Endodermal cell (in vitro differentiated cells): Measurements from ENCODE around the gene IFNG. TPM values are rescaled to one million over a fixed set of nuclear protein-coding genes. Genes with fewer than 3 reads are reported as not detected.

Source experiments
- DNase-seq: peaks from one replicate; pipeline ENCODE4 v3.0.0-alpha.2; 2017
- H3K27ac ChIP-seq: 2 replicates; pipeline ENCODE4 v1.5.1; 2013; ENCODE audit warnings: mild to moderate bottlenecking, low read depth, low read length, moderate library complexity
- H3K27me3 ChIP-seq: 2 replicates; pipeline ENCODE4 v1.6.1; 2013; ENCODE audit warnings: mild to moderate bottlenecking, low read length, moderate library complexity; ENCODE audit not compliant: insufficient read depth, control insufficient read depth, poor library complexity, severe bottlenecking
- H3K36me3 ChIP-seq: 2 replicates; pipeline ENCODE4 v1.7.0; 2013; ENCODE audit warnings: mild to moderate bottlenecking, low read length, moderate library complexity; ENCODE audit not compliant: control insufficient read depth, insufficient read depth
- H3K4me1 ChIP-seq: one replicate; pipeline ENCODE4 v1.7.0; 2013; ENCODE audit warnings: low read length; ENCODE audit not compliant: control insufficient read depth, insufficient read depth
- H3K4me3 ChIP-seq: 2 replicates; pipeline ENCODE4 v1.5.1; 2013; ENCODE audit warnings: mild to moderate bottlenecking, low read length, moderate library complexity
- H3K9ac ChIP-seq: 2 replicates; pipeline ENCODE4 v1.6.1; 2013; ENCODE audit warnings: mild to moderate bottlenecking, low read length, moderate library complexity; ENCODE audit not compliant: poor library complexity, severe bottlenecking; ENCODE audit errors: extremely low read depth
- H3K9me3 ChIP-seq: 2 replicates; pipeline ENCODE4 v1.6.1; 2013; ENCODE audit warnings: mild to moderate bottlenecking, low read length, moderate library complexity; ENCODE audit not compliant: control insufficient read depth
- H3K27ac Mint-ChIP-seq: 2 replicates; pipeline ENCODE4 v1.8.0; 2020; ENCODE audit warnings: mixed read lengths
- H3K27me3 Mint-ChIP-seq: 2 replicates; pipeline ENCODE4 v1.8.0; 2021; ENCODE audit warnings: mild to moderate bottlenecking, mixed read lengths; ENCODE audit not compliant: insufficient read depth
- H3K36me3 Mint-ChIP-seq: 2 replicates; pipeline ENCODE4 v1.8.0; 2020; ENCODE audit warnings: low read depth, mixed read lengths
- H3K4me1 Mint-ChIP-seq: 2 replicates; pipeline ENCODE4 v1.8.0; 2020; ENCODE audit warnings: mixed read lengths
- H3K4me3 Mint-ChIP-seq: 2 replicates; pipeline ENCODE4 v1.8.0; 2020; ENCODE audit warnings: mild to moderate bottlenecking, moderate library complexity, mixed read lengths
- H3K9me3 Mint-ChIP-seq: 2 replicates; pipeline ENCODE4 v1.8.0; 2020; ENCODE audit warnings: mild to moderate bottlenecking, mixed read lengths
- WGBS, 2 experiments: methylation state at CpG; one replicate each; pipeline versions ENCODE4 v1.1.5 to v1.1.7; 2013; ENCODE audit warnings: missing lambda C conversion rate in 2 of 2, mixed read lengths in 1 of 2; ENCODE audit not compliant: insufficient coverage in 1 of 2, insufficient read length in 1 of 2; 5-methylcytosine and 5-hydroxymethylcytosine counted together
- total RNA-seq, 2 donors: library from RNA; stranded (reverse); fragmentation: NEBNext Ultra II Directional in 1 of 2; extraction: Animal tissue kit (Norgen Biotek cat#: 25700) in 1 of 2; gene quantifications; 2 replicates in 1 of 2; 3 replicates in 1 of 2; pipeline ENCODE4 v1.2.1, GENCODE V29; 2021
- TF ChIP-seq, protein P1 (sequence below): fragments of 200-600 bp; sonication (generic); conservative IDR thresholded peaks from 2 replicates; pipeline ENCODE4 v1.5.0; 2021; ENCODE audit warnings: antibody characterized with exemption, mild to moderate bottlenecking

IFNG gene
- total RNA-seq, 2 donors from 2014 or later, result not detected

DNA sequence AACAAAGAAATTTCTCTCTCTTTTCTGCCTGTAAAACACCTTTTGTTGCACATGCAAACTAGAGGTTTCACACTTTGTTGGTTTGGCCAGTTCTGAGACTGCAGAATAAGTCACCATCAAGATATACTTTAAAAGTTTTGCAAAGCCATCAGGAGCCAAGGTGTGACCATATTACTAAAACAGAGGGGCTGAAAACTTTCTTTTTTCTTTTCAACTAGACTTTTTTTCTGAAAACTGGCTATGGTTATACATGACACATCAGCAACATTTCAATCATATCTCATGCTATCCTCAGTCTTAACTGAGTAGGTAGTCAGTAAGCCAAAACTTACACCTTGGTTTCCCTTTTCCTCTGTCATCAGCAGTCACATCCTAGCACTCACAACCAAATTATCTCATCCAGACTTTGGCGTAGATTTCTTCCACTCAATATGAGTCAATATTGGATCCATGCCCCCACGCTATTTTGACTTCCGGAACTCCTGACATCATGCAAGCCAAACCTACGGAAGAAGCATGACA, 4.1 kb upstream of the IFNG start:
- 91 to 100% methylated on average over 4 of the region's 4 CpGs for WGBS, 2 experiments
- TF ChIP-seq, protein P1, sequence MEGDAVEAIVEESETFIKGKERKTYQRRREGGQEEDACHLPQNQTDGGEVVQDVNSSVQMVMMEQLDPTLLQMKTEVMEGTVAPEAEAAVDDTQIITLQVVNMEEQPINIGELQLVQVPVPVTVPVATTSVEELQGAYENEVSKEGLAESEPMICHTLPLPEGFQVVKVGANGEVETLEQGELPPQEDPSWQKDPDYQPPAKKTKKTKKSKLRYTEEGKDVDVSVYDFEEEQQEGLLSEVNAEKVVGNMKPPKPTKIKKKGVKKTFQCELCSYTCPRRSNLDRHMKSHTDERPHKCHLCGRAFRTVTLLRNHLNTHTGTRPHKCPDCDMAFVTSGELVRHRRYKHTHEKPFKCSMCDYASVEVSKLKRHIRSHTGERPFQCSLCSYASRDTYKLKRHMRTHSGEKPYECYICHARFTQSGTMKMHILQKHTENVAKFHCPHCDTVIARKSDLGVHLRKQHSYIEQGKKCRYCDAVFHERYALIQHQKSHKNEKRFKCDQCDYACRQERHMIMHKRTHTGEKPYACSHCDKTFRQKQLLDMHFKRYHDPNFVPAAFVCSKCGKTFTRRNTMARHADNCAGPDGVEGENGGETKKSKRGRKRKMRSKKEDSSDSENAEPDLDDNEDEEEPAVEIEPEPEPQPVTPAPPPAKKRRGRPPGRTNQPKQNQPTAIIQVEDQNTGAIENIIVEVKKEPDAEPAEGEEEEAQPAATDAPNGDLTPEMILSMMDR, result no peak
- H3K4me3 ChIP-seq, result no peak overlapping the region
- Mint-ChIP-seq H3K9me3 (no peaks in the 10 kb centered on the region), H3K27ac (no peak overlapping the region), H3K36me3 (no peaks in the 10 kb centered on the region), H3K27me3 (peaks cover 2% of the 10 kb centered on the region), H3K4me1 (peaks cover 2% of the 10 kb centered on the region), H3K4me3 (no peak overlapping the region)
- H3K27ac ChIP-seq, result no peak overlapping the region
- H3K4me1 ChIP-seq, result no peaks in the 10 kb centered on the region
- no peaks in the 10 kb centered on the region for H3K9me3 ChIP-seq
- no peaks in the 10 kb centered on the region for H3K27me3 ChIP-seq
- H3K9ac ChIP-seq, result no peak overlapping the region
- DNase-seq, result no peak
- no peaks in the 10 kb centered on the region for H3K36me3 ChIP-seq

- Histone ChIP-seq H3K36me3 (no peaks in the 10 kb centered on the region), H3K9ac (no peak overlapping the region), H3K9me3 (no peaks in the 10 kb centered on the region), H3K27ac (no peak overlapping the region), H3K4me3 (no peak overlapping the region), H3K27me3 (no peaks in the 10 kb centered on the region), H3K4me1 (no peaks in the 10 kb centered on the region)
- TF ChIP-seq, protein P1, result no peak
- peaks cover 2% of the 10 kb centered on the region for H3K4me1 Mint-ChIP-seq
- H3K36me3 Mint-ChIP-seq, result no peaks in the 10 kb centered on the region
- H3K9me3 Mint-ChIP-seq, result no peaks in the 10 kb centered on the region
- WGBS, 2 experiments, result 91% methylated on average over 2 of the region's 2 CpGs; no CpG with 5 or more reads in 1 of the 2 experiments
- peaks cover 2% of the 10 kb centered on the region for H3K27me3 Mint-ChIP-seq
- no peak for DNase-seq
- no peak overlapping the region for H3K27ac Mint-ChIP-seq
- no peak overlapping the region for H3K4me3 Mint-ChIP-seq
Measured at GRCh38 chr12:68162374-68162773, 2.8 kb upstream of the IFNG start.

DNA sequence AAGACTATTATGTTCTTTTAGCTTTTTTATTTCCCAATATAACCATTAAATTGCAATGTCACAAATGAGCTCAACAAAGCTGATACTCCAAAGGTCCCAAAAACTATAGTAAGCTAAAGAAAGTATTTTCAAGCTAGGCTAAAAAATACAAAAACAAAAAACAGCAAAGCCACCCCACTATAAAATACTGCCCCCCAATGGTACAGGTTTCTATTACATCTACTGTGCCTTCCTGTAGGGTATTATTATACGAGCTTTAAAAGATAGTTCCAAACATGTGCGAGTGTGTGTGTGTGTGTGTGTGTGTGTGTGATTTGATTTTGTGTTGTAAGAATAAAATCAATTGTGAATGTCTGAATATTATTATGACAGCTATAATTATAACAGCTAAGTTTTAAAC, 1.1 kb downstream of the IFNG start:
- H3K4me1 ChIP-seq, result peaks cover 3% of the 10 kb centered on the region
- WGBS, 2 experiments, result 87% methylated on average over 2 of the region's 2 CpGs; no CpG with 5 or more reads in 1 of the 2 experiments
- no peak for DNase-seq
- H3K9ac ChIP-seq, result no peak overlapping the region
- H3K27me3 ChIP-seq, result no peaks in the 10 kb centered on the region
- no peaks in the 10 kb centered on the region for H3K9me3 ChIP-seq
- no peak overlapping the region for H3K4me3 ChIP-seq
- Mint-ChIP-seq H3K27me3 (no peaks in the 10 kb centered on the region), H3K9me3 (no peaks in the 10 kb centered on the region), H3K36me3 (no peaks in the 10 kb centered on the region), H3K27ac (no peak overlapping the region), H3K4me1 (peaks cover 4% of the 10 kb centered on the region), H3K4me3 (no peak overlapping the region)
- TF ChIP-seq, protein P1, result peak; percentile 88
- H3K36me3 ChIP-seq, result no peaks in the 10 kb centered on the region
- no peak overlapping the region for H3K27ac ChIP-seq
